ENCODE measurements around the gene MMP20.

The MMP20 gene

GRCh38 chr11:102613450-102613849 lies 11.7 kb downstream of the MMP20 start:
- TF ChIP-seq CTCF (IDR thresholded peaks at IDR 0.05) = no peak

- TF ChIP-seq CTCF (IDR thresholded peaks at IDR 0.05) = no peak
These were observed 13.8 kb downstream of the MMP20 start for GRCh38 chr11:102611291-102611690.

DNA sequence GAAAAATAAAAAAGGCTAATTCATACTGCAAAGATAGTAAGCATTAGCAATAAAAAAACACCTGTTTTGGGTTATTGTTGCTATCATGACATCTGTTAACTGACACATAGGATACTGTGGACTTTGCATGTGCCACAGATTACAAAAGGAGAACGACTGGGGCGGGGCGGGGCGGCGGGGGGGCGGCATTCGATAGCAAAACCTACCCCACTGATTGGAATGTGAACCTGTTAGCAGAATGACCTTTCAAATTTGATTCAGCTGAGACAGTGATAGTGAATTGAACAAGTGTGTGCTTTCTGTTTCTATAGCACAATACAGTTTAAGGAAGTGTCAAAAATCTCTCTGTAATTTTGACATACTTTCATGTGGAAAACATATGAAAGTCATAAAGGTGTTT lies 14.9 kb downstream of the MMP20 start:
- no peak for TF ChIP-seq CTCF (IDR thresholded peaks at IDR 0.05)

DNA sequence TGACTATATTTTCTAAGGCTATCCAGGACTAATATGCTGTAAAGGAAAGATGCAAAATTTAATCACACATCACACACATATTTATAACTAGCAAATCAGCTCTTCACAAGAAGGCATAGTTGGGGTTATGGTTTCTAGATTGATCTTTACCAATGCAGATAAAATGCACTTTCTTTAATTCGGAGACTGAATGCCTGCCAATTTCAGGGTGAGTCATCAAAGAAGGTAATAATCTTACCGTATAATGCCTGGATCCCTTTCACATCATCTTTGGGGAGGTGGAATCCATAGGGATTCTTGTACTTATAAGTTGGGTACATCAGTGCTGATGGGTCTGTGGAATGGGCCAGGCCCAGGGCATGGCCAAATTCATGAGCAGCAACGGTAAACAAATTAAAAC lies 16.4 kb downstream of the MMP20 start:
- no peak for TF ChIP-seq CTCF (IDR thresholded peaks at IDR 0.05)

DNA sequence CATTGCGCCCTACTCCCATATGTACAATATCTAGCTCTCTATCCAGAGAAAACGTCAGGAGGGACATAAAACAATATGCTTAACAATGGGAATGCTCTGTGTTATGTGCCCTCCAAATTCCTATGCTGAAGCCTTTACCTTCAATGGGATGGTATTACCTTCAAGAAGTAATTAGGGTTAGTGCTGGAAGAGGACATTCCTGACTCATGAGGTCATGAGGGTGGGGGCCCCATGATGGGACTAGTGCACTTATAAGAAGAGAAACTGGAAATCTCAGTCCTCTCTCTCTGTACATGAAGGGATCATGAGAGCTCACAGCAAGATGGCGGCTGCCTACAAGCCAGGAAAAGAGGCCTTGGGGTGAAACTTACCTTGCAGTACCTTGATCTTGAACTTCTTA lies 20.3 kb downstream of the MMP20 start:
- no peak for TF ChIP-seq CTCF (IDR thresholded peaks at IDR 0.05)

DNA sequence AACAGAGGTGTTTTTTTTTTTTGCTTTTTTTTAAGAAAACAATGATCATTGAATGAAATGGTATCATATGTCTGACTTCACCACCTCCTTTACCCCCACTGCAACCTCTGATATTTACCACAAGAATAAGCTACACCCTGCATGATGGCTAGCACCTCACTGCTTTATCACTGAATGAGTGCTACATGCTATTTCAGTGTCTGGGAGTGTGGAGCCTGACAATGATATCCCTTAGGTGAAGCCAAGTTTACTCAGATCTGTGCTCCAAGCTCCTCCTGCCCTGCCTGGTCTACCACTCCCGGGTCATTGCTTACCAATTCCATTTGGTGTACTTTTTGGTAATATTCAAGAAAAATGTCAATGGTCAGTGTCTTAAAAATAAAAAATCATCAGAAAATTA lies 21.1 kb downstream of the MMP20 start:
- TF ChIP-seq CTCF (IDR thresholded peaks at IDR 0.05) = no peak

- TF ChIP-seq CTCF (IDR thresholded peaks at IDR 0.05) = no peak
These were observed 21.6 kb downstream of the MMP20 start for GRCh38 chr11:102603576-102603975.

DNA sequence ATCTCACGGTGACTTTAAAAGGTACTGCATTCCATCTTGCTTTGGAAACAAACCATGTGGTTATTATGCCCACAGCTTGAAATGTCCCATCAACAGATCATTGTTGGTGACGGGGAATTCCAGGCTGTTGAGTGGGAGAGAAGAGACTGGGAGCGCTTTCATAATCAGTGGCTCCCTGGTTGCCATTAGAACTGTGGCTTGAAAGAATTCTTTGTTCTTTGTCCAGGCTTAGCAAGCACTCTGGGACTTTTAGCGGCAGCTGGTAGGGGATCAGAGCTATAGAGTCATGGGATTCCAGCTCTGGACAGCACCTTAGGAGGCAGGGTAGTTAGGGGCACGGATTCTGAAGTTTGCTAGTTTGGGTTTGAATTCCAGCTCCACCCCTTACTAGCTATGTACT lies 22.0 kb downstream of the MMP20 start:
- TF ChIP-seq CTCF (IDR thresholded peaks at IDR 0.05) = no peak
